Measurements from ENCODE around the gene CDC14A.
A peak's percentile ranks its signal among the peaks of the same experiment; 100 is the strongest.

CDC14A gene

GRCh38 chr1:100438375-100438774, 86.1 kb downstream of the CDC14A start:
- ChIA-PET CTCF (no interaction called here), POLR2A (no interaction called here)

DNA sequence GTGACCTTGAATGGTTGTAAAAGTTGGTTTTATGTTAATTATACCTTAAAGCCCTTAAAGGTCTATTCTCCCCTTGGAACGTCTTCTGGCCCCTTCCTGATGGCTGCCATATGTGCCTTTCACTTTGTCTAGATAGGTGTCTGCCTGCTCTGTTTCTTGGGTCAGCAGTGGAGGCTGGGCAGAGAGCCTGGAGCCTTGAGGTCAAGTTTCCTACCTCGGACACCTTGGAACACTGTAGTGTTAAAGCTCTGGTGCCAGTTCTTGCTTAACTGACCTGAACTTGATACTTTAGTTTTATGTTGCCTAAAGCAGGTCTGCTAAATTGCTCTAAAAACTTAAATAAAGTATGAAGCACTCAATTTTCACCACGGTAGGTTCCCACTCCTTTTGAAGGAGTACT, 86.5 kb downstream of the CDC14A start:
- ChIA-PET CTCF (interaction anchor here (1.2 kb wide), 1 partner anchor 72 kb away, joined by 3 read pairs; no protein-coding TSS in a partner anchor), POLR2A (no interaction called here)
- DNase-seq (ENCODE audit: extremely low spot score) = no peak
- TF ChIP-seq CTCF (IDR thresholded peaks at IDR 0.05; ENCODE audit: control extremely low read depth, extremely low read depth, low read depth, missing control alignments) = no peak

More at GRCh38 chr1:100438375-100438774, 86.1 kb downstream of the CDC14A start:
- DNase-seq (ENCODE audit: extremely low spot score) = no peak
- no peak for TF ChIP-seq CTCF (IDR thresholded peaks at IDR 0.05; ENCODE audit: control extremely low read depth, extremely low read depth, low read depth, missing control alignments)

DNA sequence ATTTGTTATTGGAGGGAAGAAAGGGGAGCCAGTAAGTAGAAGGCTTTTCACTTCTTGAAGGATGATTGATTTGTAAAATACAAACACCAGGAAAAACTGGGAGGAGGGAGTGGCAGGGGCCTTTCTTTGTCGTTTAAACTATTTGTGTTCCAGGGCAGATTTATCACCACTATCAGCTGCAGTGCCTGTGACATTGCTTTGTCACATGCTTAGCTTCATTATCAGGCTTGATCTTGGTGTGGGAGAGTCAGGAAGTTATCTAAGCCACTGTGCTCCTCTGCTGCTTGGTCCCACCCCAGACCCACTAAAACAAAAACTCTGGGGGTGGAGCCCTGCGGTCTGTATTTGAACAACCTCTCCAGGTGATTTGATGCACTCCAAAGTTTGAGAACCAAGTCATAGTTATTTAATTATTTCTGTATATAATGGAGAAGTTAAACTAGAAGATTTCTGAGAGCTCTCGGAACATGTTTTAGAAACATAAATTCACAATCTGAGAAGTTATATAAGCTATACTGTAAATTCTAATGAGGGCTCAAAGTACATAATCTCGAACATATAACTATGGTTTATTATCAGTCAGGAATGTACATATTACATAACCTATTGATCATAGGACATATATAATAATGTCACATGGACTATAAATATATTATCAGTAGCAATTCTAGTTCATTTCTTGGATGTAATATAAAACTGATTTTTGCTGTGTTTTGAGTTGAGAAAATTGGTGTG, 87.9 kb downstream of the CDC14A start:
- CTCF ChIA-PET = interaction anchor here (0.8 to 1.4 kb wide), 5 partner anchors 9 to 73 kb away, joined by 3 to 6 read pairs (median 3); no protein-coding TSS in a partner anchor
- no peak for TF ChIP-seq CTCF (IDR thresholded peaks at IDR 0.05; ENCODE audit: control extremely low read depth, extremely low read depth, low read depth, missing control alignments)
- POLR2A ChIA-PET = no interaction called here
- peak; percentile 20 for DNase-seq (ENCODE audit: extremely low spot score)

DNA sequence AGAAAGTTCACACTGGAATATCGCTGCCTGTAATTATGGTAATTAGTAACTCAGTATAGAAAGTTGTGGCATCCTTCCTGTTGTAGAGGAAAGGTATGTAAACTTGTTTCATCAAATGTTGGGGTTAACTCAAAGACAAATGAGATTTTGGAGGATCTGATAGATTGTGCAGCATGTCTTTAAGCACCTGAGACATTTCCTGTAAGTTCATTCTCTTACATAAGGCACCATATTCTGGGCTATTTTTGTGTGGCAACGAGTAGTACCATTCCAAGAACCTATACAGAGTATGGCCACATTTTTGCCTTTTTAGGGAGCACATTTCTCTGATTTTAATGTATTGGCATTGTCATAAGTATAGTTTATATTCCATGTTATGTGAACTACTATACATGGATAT, 88.8 kb downstream of the CDC14A start:
- POLR2A ChIA-PET = no interaction called here
- no peak for DNase-seq (ENCODE audit: extremely low spot score)
- CTCF ChIA-PET = interaction anchor here (0.8 to 1.6 kb wide), 2 partner anchors 15 to 19 kb away, joined by 3 to 5 read pairs; no protein-coding TSS in a partner anchor
- TF ChIP-seq CTCF (IDR thresholded peaks at IDR 0.05; ENCODE audit: control extremely low read depth, extremely low read depth, low read depth, missing control alignments) = no peak

DNA sequence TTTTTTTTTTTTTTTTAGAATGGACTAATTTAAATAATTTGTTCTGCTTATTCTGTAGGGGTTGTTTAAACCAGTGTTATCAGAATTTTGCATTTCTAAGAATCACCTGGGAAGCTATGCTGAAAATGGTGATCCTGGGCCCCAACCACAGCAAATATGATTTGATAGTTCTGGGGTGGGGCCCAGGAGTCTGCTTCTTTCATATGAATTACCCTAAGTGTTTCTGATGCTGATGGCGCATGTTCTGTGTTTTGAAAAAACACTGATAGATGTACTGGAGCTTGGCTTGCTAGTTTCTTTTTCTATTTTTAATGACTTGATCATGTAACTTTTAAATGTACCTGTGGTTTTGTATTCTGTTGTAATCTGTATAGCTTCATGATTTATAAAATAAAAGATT, 89.3 kb downstream of the CDC14A start:
- CTCF ChIA-PET = interaction anchor here (0.6 to 1.6 kb wide), 3 partner anchors 14 to 623 kb away, joined by 3 to 5 read pairs (median 3); no protein-coding TSS in a partner anchor
- no peak for DNase-seq (ENCODE audit: extremely low spot score)
- TF ChIP-seq CTCF (IDR thresholded peaks at IDR 0.05; ENCODE audit: control extremely low read depth, extremely low read depth, low read depth, missing control alignments) = no peak
- POLR2A ChIA-PET = no interaction called here

- CTCF ChIA-PET = interaction anchor here (1.0 to 5.8 kb wide), 5 partner anchors 11 to 20 kb away, joined by 3 to 50 read pairs (median 6); no protein-coding TSS in a partner anchor
- TF ChIP-seq CTCF (IDR thresholded peaks at IDR 0.05; ENCODE audit: control extremely low read depth, extremely low read depth, low read depth, missing control alignments) = no peak
- no peak for DNase-seq (ENCODE audit: extremely low spot score)
- POLR2A ChIA-PET = no interaction called here
Measured at GRCh38 chr1:100443811-100444571, 91.7 kb downstream of the CDC14A start.
